DMS53 treated with DMSO at 0.1 percent for 48 hours (cell line): ENCODE measurements around the gene NANOGP8.
"Not testable (repeated sequence)": the region's sequence is repeated elsewhere in the genome, so short reads cannot be mapped to it uniquely, and the experiment has no call there.

Source experiments
- DNase-seq: peaks from one replicate; lab custom pipeline; 2025; ENCODE audit not compliant: unreplicated experiment; lab: John Stamatoyannopoulos, UW

NANOGP8 gene

GRCh38 chr15:35085176-35085919, at the start of gene NANOGP8:
NANOGP8 (minus strand) TSS chr15:35085295; CDS start chr15:35085110, 185 bp downstream.
- not testable (repeated sequence) for DNase-seq

- DNase-seq: no peak
These were observed 49.2 kb upstream of the NANOGP8 start for GRCh38 chr15:35134299-35134698.

GRCh38 chr15:35130245-35130644, 45.1 kb upstream of the NANOGP8 start:
- no peak for DNase-seq

GRCh38 chr15:35129361-35129760, 44.3 kb upstream of the NANOGP8 start:
- DNase-seq: no peak

GRCh38 chr15:35127717-35128116, 42.6 kb upstream of the NANOGP8 start:
- DNase-seq: no peak

- no peak for DNase-seq
These were observed 41.1 kb upstream of the NANOGP8 start for GRCh38 chr15:35126236-35126635.

- no peak for DNase-seq
These were observed 38.6 kb upstream of the NANOGP8 start for GRCh38 chr15:35123743-35124142.

- DNase-seq: no peak
These were observed 36.7 kb upstream of the NANOGP8 start for GRCh38 chr15:35121611-35122359.

- DNase-seq: no peak
These were observed 35.1 kb upstream of the NANOGP8 start for GRCh38 chr15:35120173-35120572.

- DNase-seq: no peak
These were observed 33.9 kb upstream of the NANOGP8 start for GRCh38 chr15:35118960-35119359.

- DNase-seq: no peak
These were observed 32.6 kb upstream of the NANOGP8 start for GRCh38 chr15:35117543-35118265.

GRCh38 chr15:35115155-35115725, 30.1 kb upstream of the NANOGP8 start:
- DNase-seq: no peak

GRCh38 chr15:35112346-35112745, 27.3 kb upstream of the NANOGP8 start:
- DNase-seq: no peak

- no peak for DNase-seq
These were observed 26.8 kb upstream of the NANOGP8 start for GRCh38 chr15:35111861-35112260.

- DNase-seq: no peak
These were observed 23.4 kb upstream of the NANOGP8 start for GRCh38 chr15:35108453-35108852.

GRCh38 chr15:35107561-35107960, 22.5 kb upstream of the NANOGP8 start:
- no peak for DNase-seq

- no peak for DNase-seq
These were observed 22.0 kb upstream of the NANOGP8 start for GRCh38 chr15:35107122-35107521.

- DNase-seq: no peak
These were observed 19.5 kb upstream of the NANOGP8 start for GRCh38 chr15:35104526-35105147.

GRCh38 chr15:35102186-35102585, 17.1 kb upstream of the NANOGP8 start:
- no peak for DNase-seq

- DNase-seq: no peak
These were observed 16.2 kb upstream of the NANOGP8 start for GRCh38 chr15:35101335-35101734.

- no peak for DNase-seq
These were observed 13.6 kb upstream of the NANOGP8 start for GRCh38 chr15:35098737-35099136.
